Islet of Langerhans (tissue), 1 donor: ENCODE results near the gene AMOTL2.

ENCODE experiments used
- FAIRE-seq: peaks from one replicate; lab custom pipeline; 2011; peaks lifted over from hg19 to GRCh38; lab: Jason Lieb, UNC

The AMOTL2 gene

DNA sequence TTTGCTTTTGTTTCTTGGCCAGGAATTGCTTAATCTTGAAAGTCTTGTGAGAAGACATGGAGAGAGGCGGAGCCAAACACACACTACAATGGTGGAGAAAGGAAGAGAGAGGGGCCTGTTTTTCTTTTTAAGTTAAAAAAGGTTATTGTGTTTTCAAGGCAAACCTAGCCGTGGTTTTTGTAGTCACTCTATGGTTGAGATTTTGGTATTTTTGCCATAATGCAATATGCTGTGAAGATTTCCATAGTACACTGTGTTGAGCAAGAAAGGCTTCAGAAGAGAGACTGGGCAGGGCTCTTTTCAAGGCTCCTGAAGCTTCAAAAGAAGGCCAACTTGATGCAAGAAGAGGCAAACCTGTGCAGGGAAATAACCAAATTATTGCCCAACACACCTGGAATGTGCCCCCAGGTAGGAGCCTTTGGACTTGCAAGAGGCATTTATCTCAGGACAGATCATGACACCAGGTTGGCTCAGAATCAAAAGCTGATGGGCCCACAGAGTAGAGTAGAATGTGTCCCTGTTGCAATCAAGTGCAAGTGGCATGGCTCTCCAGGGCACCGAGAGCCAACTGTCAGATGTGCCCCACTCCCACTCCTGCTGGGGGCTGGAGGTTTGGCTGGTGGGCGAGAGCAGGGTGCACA lies 22.1 kb downstream of the AMOTL2 start:
- FAIRE-seq = no peak

DNA sequence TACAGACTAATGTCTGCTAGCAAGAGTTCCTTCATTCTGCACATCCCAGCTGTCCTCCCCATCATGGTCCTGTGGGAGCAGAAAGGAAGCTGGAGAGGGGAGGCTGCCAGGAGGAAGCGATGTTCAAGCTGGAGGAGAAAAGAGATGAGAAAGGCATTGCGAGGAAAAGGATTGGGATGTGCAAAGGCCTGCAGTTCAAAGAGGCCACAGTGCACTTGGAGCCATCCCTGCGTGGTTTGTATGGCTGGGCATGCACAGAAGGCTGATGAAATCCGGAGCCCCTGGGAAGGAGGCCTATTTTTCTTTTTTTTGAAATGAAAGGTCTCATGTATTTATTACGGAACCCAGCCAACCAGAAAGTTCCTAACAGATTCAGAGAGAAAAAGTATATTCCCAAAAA lies 22.8 kb downstream of the AMOTL2 start:
- FAIRE-seq = no peak

DNA sequence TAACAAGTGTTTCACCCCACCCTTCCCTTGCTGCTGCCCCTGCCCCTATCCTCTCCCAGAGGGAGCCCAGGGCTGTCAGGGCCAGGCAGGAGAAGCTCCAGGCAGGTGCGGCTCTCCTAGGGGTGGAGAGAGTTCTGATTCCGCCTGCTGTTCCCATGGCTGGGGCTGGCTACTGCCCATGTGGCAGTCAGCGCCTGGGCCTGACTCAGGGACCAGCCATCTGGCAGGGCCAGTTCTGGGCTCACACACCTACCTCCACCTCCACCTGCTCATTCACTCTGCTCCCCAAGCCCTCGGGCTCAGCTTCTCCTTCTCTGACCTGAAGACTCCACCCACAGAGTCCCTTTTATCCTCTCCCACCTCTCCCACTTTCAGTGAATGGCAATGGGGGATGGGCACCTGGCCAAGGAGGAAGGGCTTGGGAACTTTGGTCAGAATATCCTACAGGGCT lies 23.4 kb downstream of the AMOTL2 start:
- no peak for FAIRE-seq

DNA sequence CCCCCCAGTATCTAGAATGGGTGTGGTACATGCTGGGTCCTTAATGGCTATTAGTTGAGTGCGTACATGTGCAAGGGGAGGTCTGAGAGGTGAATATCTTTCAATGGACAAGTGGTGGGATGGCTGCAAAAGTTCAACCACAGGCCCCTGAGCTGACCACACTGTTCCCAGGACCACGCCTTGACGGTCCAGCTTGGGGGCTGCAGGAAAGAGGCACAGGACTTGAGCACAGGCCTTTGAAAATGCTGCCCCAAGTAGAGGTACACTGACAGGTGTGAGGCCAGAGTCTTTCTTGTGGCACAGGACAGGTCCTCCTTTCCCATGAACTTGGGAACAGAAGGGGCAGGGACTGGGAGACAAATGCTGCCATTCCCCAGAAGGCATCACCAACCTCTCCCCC lies 24.0 kb downstream of the AMOTL2 start:
- FAIRE-seq = no peak

DNA sequence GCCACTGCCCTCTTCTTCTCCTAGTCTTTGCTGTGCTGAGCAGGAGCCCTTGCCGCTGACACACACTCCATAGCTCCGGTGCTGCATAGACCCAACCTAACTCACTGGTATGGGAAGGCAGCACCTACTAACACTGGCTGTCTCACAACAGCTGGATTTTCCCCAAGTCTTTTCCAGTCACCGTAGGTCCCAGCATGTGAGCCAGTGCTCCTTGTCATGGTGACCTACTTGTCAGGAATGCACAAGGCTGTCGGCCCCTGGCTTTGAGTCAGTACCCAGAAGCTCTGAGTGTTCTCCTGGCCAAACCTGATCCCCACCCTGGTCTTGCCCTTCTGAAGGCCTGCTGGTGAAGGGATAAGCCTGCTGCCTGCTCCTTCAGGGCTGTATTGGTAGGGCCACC lies 25.7 kb downstream of the AMOTL2 start:
- FAIRE-seq = no peak

DNA sequence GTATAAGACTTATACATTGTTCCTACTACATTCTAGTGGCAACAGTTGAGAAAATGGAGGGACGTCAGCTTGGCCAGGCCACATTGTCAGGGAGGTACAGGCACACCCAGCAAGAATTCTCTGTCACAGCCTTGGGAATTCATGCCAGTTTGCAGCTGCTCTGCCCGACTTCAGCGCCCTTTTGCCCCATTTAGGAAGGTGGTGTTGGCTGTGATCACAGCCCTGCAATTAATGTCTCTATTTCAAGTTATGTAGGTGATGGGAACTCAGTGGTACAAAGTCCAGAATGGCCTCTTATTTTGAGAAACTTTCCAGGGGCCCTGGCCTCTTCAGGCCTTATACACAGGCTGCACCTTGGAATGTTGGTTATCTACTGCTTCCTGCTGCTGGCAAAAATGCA lies 26.7 kb downstream of the AMOTL2 start:
- FAIRE-seq = no peak

DNA sequence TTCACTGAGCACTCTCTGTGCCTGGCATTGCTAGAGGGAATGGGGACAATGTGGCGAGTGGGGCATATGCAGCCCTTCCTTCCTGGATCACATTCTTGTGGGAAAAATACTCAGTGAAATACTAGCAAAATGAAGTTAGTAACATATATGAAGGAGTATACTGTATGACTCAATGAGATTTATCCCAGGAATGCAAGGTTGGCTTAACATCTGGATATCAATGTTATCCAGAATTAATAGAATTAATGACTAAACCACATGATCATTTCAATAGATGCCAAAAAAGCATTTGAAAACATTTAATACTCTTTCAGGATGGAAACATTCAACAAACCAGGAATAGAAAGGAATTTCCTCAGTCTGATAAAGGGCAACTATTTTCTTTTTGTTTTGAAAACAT lies 27.5 kb downstream of the AMOTL2 start:
- FAIRE-seq = no peak

DNA sequence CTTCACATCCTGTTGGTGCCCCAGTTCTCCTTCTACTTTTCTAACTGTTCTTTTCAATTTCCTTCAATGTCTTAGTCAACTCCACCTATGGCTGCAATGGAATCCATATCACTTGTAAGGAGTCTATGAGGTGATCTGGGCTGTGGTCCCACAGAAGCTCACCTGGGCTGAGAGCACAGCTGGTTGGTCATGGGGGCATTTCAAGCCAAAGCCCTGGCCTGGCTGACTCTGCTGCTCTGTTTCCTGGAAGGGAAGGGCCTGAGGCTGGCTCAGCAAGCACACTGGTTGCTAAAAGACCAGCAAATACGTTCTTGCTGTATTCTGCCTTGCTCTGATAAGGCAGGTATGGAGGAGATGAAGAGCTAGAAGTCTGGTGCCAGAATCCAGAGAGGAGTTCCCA lies 29.0 kb downstream of the AMOTL2 start:
- no peak for FAIRE-seq

DNA sequence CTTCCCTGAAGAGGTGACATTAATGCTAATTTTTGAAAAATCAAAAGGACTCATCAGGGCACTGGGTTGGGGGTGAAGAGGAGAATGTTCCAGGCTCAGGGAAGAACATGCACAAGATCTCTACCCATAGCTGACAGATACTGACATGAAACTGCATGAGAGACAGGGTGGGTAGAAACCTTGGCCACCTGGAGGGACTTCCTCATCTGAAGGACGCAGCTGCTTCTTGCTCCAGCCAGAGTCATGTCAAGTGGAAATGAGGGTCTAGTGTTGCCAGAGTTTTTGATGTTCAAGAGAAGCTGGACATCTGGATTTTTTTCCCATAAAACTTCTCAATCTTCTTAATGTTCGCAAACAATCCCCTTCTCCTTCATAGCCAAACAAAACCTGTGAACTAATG lies 29.7 kb downstream of the AMOTL2 start:
- FAIRE-seq = no peak

DNA sequence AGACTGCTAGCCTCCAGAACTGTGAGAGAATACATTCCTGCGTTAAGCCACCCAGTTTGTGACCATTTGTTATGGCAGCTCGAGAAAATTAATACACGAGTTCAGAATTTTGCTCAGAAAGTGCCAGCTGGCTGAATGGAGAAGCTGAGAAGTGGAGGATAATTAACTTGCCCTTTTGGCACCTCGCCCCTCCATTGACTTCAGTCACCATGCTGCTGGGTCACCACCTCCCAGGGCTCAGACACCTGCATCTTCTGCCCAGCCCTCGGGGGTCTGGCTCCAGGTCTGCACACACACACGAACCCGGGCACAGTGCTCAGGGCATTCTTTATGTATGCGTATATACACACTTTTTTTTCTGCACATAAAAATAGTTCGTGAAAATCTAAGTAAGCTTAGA lies 32.0 kb downstream of the AMOTL2 start:
- FAIRE-seq = no peak

DNA sequence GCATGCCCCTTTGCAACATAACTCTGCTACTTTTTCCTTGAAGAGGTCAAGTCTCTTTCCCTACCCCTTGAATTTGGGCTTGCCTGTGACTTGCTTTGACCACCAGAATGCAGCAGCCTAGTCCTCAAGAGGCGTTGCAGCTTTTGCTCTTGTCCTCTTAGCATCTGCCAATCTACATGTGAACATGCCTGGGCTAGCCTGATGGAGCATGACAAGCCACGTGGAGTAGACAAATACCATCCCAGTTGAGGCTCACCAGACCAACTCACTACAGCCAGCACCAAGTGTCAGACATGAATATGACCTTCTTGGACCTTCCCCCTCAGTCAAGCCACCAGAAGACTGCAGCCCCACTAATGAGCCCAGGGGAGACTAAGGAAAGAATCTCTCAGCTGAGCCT lies 32.9 kb downstream of the AMOTL2 start:
- FAIRE-seq = no peak

DNA sequence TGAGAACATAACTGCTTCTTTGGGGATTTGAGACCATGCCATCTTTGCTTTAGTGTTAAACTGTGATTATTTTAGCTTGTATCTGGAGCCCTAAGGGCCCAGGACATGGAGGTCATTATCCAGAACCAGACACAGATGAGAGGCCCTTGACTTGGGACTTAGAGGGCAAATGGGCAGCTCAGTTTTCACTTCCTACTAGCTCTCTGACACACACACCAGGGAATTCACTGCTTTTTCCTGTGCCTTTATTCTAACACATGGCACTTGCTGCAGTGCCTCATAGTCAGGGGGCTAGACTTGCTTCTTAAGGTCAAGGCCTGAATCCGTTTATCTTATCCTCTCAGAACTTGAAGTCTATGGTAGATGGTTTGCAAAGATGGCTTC lies 33.3 kb downstream of the AMOTL2 start:
- no peak for FAIRE-seq

DNA sequence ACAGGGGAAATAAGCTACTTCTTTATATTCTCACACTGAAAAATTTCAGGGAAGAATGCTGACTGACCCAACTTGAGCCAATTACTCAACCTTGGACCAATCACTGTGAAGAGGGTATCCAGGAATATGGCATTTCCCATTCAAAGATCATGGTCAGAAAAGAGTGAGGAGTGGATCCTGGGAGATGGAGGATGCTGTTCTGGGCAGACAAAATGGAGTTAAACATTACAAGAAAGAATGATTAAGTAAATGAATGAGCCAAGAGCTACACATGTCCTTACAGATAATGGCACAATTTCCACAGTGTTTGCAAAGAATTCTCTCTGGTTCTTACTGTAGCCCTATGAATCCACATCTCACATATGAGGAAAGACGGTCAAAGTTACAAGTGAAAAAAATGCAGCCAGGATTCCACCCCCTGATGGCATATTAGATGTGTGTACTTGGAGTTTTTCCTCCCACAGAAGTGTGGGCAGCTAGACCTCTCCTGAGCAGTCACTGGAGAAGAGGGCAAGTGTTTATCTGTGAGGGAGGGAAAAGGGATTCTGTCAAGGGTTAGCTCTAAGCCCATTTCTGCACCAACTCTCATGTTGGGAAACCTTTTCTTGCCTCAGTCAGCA lies 33.8 kb downstream of the AMOTL2 start:
- FAIRE-seq = no peak

DNA sequence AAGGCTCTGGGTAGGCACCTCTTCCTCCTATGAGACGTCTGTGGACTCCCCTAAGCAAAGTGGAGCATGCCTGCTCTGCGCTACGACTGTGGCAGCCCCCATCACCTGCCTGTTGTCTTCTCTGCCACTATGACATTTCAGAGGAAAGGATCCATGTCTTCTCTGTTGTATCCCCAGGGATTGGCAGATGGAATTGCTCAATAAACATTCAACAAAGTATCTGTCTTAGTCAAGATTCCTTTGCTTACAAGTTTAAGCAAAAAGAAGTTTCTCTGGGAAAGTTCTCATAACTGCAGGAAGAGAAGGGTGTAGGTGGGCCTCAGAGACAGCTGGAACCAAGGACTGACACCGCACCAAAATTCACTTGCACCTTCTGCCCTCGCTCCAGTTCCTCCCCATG lies 34.3 kb downstream of the AMOTL2 start:
- no peak for FAIRE-seq

DNA sequence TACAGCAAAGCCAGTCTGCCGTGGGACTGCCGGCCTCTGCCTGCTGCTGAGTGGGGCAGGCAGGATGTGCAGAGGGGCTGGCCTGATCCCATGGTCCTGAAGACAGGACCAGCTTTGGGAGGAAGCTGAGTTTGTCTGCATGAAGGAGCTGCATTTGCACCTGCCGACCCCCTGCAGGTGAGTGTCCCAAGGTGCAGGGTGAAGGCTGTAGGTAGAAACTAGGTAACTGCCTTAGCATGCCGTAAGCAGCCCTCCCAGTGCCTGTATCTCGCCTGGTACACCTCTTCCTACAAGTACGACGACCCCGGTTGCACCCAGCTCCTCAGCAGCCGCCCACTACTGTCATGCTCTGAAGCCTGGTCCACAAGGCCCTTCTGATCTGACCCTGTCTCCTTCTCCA lies 34.9 kb downstream of the AMOTL2 start:
- no peak for FAIRE-seq

DNA sequence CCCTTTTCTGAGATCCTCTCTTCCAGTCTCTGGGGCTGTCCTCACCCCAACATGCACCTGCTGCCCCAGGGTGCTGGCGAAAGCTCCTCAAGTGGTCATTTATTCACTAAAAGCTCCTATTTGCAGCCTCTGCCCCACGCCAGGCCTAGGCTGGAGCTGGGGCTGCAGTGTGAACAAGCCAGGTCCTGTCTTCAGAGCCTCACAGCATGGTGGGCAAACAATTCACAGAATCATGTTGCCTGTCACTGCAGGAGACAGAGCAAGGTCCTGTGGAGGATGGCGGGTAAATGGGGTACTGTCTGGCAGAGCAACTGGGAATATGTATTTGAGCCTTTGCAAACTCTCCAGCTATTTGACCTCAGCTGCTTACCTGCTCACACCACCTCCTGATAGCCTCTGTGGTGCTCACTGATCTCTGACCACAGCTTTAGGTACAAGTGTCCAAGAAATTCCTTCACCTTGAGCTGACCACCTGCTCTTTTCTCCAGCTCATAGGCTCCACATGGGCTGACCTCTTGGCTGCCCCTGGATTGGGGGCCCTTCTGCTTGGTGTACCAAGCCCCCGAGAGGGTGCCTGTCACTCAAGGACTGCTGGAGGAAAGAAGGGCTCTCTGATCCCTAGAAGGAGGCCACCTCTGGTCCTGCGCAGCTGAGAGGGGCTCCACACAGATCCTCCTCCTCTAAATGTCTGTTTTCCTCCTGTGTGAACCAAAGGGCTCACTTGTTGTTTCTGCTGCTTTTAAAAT lies 35.6 kb downstream of the AMOTL2 start:
- no peak for FAIRE-seq

DNA sequence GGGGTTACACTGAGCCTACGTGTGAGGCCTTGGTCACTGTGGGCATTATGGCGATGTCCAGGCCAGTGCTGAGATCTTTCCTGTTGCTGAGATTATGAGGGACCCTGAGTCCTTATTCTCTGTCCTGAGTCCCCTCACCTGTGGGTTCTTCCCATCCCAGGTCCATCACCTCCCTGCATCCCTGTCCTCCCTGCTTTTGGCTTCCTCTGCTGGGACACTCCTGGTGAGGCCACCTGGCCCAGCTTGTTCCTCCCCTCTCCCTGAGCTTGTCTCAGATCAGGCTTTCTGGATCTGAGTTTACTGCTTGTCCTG lies 36.1 kb downstream of the AMOTL2 start:
- no peak for FAIRE-seq

DNA sequence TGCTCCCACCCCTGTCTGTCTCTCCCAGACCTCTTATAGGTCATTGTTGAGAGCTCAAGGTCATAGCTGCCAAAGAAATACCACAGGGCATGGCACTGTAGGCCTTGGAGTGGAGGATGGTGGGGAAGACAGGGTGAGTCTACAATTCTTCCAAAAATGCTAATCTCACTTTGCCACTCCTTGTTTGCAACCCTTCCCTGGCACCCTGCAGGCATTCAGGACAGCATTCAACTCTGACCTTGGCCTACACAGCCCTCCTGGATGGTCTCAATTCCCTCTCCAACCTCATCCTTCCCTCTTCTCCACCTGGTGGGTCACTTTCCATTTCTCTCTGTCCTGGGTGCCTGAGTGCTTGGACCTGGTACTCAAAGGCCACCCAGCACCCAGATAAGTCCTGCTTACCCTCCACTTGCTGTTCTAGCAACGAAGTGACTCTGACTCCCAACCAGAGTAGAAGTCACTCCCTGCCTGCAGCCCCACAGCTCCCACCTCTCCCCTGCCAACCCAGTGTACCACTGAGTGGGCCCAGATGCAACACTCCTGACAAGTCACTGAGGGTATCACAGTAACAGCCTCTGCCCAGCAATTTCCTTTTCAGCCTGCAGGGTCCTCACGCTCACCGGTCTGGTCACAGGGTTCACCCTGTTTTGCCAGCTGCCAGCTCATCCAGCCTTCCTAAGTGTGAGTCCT lies 36.6 kb downstream of the AMOTL2 start:
- no peak for FAIRE-seq

DNA sequence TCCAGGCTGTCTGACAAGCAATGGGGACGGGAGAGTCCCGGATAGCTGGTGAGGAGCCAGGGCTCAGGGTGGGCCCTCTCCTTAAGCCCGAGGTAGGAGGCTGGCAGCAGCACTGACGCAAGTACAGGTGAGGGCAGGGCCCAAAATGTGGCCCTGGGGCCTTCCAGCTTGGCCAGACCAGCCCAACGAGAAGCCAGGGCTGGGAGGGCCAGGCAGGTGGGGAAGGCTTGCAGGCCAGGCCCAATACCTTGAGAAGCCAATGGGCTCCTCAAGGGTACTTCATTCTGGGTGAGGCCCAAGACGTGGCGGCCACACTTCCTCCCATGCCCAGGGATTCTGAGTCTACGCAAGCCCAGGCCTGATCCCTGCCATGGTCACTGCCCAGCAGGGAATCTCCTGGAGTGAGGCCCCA lies 37.2 kb downstream of the AMOTL2 start:
- no peak for FAIRE-seq

DNA sequence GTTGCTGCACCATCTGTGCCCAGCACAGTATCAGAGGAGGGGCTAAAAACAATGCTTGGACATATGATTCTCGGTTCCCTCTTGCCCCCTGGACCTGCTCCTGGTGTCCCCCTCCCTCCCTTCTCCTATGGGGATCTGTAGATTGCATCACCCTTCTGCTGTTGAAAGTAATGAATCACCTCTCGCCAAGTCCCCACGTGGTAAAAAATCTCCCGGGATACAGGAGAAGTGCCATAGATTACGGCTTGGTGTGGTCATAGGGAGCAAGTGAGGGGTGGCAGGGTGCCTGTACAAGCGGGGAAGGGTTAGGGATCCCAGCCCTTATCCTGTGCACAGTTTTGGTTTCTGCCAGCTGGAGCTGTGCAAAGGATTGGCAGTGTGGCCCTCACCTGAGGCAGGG lies 37.7 kb downstream of the AMOTL2 start:
- FAIRE-seq = no peak

DNA sequence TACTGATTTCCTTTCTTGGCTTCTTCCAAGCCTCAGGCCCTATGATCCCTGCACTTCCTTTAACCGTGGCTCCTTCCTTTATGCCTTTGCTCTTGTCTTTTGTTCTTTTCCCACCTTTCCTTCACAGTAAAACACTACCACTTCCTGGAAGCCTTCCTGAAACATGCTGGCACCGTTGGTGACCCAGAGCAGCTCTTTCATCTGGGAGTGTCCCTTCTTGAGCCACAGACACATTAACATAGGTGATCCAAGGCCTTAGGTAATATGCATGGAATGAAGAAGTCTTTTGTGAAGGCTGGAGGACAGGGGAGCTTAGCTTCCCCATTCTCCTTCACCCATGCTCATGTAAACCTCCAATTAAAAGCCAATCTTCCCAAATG lies 39.4 kb downstream of the AMOTL2 start:
- FAIRE-seq = no peak

DNA sequence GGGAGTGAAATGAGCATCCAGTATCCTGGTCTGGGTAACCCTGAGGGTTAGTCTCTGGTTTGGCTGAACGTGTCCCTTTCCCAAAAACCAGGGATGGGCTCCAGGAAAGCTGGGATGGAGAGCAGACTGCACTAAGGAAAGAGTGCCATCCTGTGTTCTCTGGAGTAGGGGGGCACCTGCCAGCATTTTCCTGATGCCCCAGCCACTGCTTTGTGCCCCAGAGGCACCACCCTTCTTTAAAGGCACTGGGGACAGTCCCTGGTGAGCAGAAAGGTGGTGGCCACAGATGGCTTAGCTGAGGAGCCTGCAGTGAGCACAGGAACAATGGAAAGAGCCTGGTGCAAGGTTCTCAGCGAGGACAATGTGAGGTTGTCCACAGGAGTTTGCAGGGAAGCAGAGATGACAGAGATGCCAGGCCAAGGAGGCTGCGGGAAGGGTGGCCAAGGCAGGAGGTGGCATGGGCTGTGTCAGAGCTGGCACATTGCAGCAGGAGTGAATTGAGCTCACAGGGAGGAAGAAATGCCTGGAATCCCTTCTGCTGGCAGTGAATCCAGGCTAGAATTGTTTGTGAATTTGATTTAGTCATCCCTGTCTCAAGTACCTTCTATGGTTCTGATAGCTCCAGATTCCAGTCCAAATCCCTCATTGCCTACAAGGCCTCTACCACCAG lies 39.9 kb downstream of the AMOTL2 start:
- no peak for FAIRE-seq
